Ishikawa (cell line): ENCODE data around the gene SEMA6A.

Experiments used
- CEBPB ChIP-seq: IDR thresholded peaks from 2 replicates; pipeline ENCODE4 v1.6.1; 2012
- EGR1 ChIP-seq: IDR thresholded peaks from 2 replicates; pipeline ENCODE4 v1.6.1; 2012
- EP300 ChIP-seq: IDR thresholded peaks from 2 replicates; pipeline ENCODE4 v1.6.1; 2012; ENCODE audit warnings: borderline replicate concordance
- FOXM1 ChIP-seq: IDR thresholded peaks from 2 replicates; pipeline ENCODE4 v1.6.1; 2012; ENCODE audit warnings: low read depth, borderline replicate concordance
- NFIC ChIP-seq: IDR thresholded peaks from 2 replicates; pipeline ENCODE4 v1.6.1; 2012
- RAD21 ChIP-seq: IDR thresholded peaks from 2 replicates; pipeline ENCODE4 v1.6.1; 2012; ENCODE audit warnings: low read depth
- REST ChIP-seq: IDR thresholded peaks from 2 replicates; pipeline ENCODE4 v1.6.1; 2012; ENCODE audit warnings: low read depth, mild to moderate bottlenecking
- TF ChIP-seq, protein P1 (sequence below): IDR thresholded peaks from 2 replicates; pipeline ENCODE4 v1.6.1; 2012

DNA sequence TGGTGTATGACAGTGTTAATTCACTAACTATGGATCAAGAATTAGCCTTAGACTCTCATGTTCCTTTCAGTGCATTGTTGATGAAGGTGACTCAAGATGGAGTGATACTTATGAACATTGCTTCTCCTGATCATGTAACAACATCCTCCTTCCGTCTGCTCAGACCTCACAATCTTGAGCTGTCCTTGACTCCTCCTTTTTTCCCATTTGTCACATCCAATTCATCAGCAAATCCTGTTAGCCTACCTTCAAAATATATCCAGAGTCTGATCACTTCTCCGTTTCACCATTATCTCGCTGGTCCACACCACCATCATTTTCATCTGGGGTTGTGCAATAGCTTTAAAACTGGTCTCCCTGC lies 9.2 kb upstream of the SEMA6A start:
- TF ChIP-seq REST, result no peak
- TF ChIP-seq FOXM1, result no peak
- no peak for TF ChIP-seq RAD21
- no peak for TF ChIP-seq EP300
- no peak for TF ChIP-seq NFIC
- TF ChIP-seq EGR1, result no peak
- TF ChIP-seq, protein P1, sequence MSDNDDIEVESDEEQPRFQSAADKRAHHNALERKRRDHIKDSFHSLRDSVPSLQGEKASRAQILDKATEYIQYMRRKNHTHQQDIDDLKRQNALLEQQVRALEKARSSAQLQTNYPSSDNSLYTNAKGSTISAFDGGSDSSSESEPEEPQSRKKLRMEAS, result no peak
- TF ChIP-seq CEBPB, result no peak
